Kidney (tissue), 14 donors: ENCODE data around the gene TMEM97. TPM values are rescaled to one million over a fixed set of nuclear protein-coding genes. Genes with fewer than 3 reads are reported as not detected.
"Not testable (repeated sequence)": the region's sequence is repeated elsewhere in the genome, so short reads cannot be mapped to it uniquely, and the experiment has no call there.

Experiments used
- DNase-seq, 5 donors: peaks; one replicate each; pipeline ENCODE4 v3.0.0-alpha.2; 2013 to 2020
- FAIRE-seq: peaks from 2 replicates; lab custom pipeline; 2012; peaks lifted over from hg19 to GRCh38; lab: Jason Lieb, UNC
- H3K27ac ChIP-seq, 2 donors: one replicate each; pipeline ENCODE4 v1.7.0; 2013; ENCODE audit warnings: low read depth in 2 of 2, low read length in 2 of 2, inconsistent platforms in 1 of 2
- H3K27me3 ChIP-seq: one replicate; pipeline ENCODE4 v1.7.1; 2013; ENCODE audit warnings: low read length, inconsistent platforms; ENCODE audit not compliant: control insufficient read depth, insufficient read depth
- H3K36me3 ChIP-seq, 3 donors: one replicate each; pipeline versions ENCODE4 v1.7.0 to v1.7.1; 2013; ENCODE audit warnings: low read length in 3 of 3, control low read depth in 1 of 3, inconsistent platforms in 1 of 3; ENCODE audit not compliant: insufficient read depth in 3 of 3, control insufficient read depth in 2 of 3
- H3K4me1 ChIP-seq, 3 donors: one replicate each; pipeline versions ENCODE4 v1.7.0 to v1.7.1; 2013; ENCODE audit warnings: low read length in 3 of 3, inconsistent platforms in 1 of 3, low read depth in 1 of 3; ENCODE audit not compliant: control insufficient read depth in 2 of 3, insufficient read depth in 2 of 3
- H3K4me3 ChIP-seq, 3 donors: one replicate each; pipeline versions ENCODE4 v1.7.0 to v1.8.1; 2013; ENCODE audit warnings: low read length in 3 of 3, control low read depth in 1 of 3, inconsistent platforms in 1 of 3
- H3K9ac ChIP-seq, 3 donors: one replicate each; pipeline versions ENCODE4 v1.7.0 to v1.7.1; 2013; ENCODE audit warnings: low read length in 3 of 3, control low read depth in 1 of 3, inconsistent platforms in 1 of 3
- H3K9me3 ChIP-seq, 3 donors: one replicate each; pipeline versions ENCODE4 v1.7.0 to v1.7.1; 2013; ENCODE audit warnings: low read length in 3 of 3, control low read depth in 1 of 3, inconsistent platforms in 1 of 3; ENCODE audit not compliant: control insufficient read depth in 2 of 3, insufficient read depth in 1 of 3
- CTCF ChIP-seq: IDR thresholded peaks from 3 replicates; pipeline ENCODE4 v1.5.1; 2012; ENCODE audit warnings: mild to moderate bottlenecking, moderate library complexity, borderline replicate concordance; ENCODE audit not compliant: insufficient read depth; ENCODE audit errors: extremely low read depth
- intact Hi-C: fragments of 100-400 bp; cut with DNase I; formaldehyde crosslinking; loops from one replicate; pipeline ENCODE4 v1.11.1; 2022
- polyA plus RNA-seq: library from polyadenylated mRNA; stranded (reverse); fragments of 350-450 nt; fragmentation: Illumina TruSeq; extraction: RNeasy Lipid Tissue Mini Kit (QIAGEN cat#74804); gene quantifications from one replicate; pipeline ENCODE4 v1.2.3, GENCODE V29; 2014; ENCODE audit warnings: low read depth, low replicate concordance; ENCODE audit not compliant: insufficient read depth
- total RNA-seq: library from RNA; stranded (reverse); fragmentation: NEBNext Ultra II Directional; extraction: Animal tissue kit (Norgen Biotek cat#: 25700); gene quantifications from one replicate; pipeline ENCODE4 v1.2.1, GENCODE V29; 2021
- donor health status: control.
- donor health status: control.
- donor health status: control.
- donor health status: control.
- donor health status: control.
- donor health status: DM: yes; HTN: yes; CAD: no.
- donor health status: Normal renal cell carcinoma (clear cell type).

TMEM97 gene
- total and polyA plus RNA-seq, 2 donors from 2014 or later: 10.2 to 11.6 TPM

GRCh38 chr17:28285965-28286364 lies 33.0 kb upstream of the TMEM97 start:
- no peaks in the 10 kb centered on the region for H3K9me3 ChIP-seq
- no peak overlapping the region for H3K27ac ChIP-seq
- TF ChIP-seq CTCF: no peak
- no peaks in the 10 kb centered on the region for H3K4me1 ChIP-seq
- H3K27me3 ChIP-seq: no peaks in the 10 kb centered on the region
- DNase-seq (no peak), FAIRE-seq (no peak)
- no peak overlapping the region for H3K9ac ChIP-seq
- no peaks in the 10 kb centered on the region for H3K36me3 ChIP-seq
- H3K4me3 ChIP-seq: no peak overlapping the region
- intact Hi-C loops: no loop called here

- intact Hi-C loops: no loop called here
- Histone ChIP-seq H3K4me1 (no peaks in the 10 kb centered on the region), H3K9ac (no peak overlapping the region), H3K27ac (no peak overlapping the region), H3K27me3 (no peaks in the 10 kb centered on the region), H3K36me3 (no peaks in the 10 kb centered on the region), H3K9me3 (no peaks in the 10 kb centered on the region), H3K4me3 (no peak overlapping the region)
- DNase-seq (no peak), FAIRE-seq (no peak)
- no peak for TF ChIP-seq CTCF
These were observed 28.3 kb upstream of the TMEM97 start for GRCh38 chr17:28290703-28291102.

- no peak for TF ChIP-seq CTCF
- H3K27ac ChIP-seq: no peak overlapping the region
- H3K4me1 ChIP-seq: no peaks in the 10 kb centered on the region
- no peak for FAIRE-seq
- H3K9me3 ChIP-seq: no peaks in the 10 kb centered on the region
- no peak overlapping the region for H3K4me3 ChIP-seq
- no peak overlapping the region for H3K9ac ChIP-seq
- intact Hi-C loops: no loop called here
- no peak for DNase-seq
- H3K27me3 ChIP-seq: no peaks in the 10 kb centered on the region
- no peaks in the 10 kb centered on the region for H3K36me3 ChIP-seq
These were observed 27.1 kb upstream of the TMEM97 start for GRCh38 chr17:28291780-28292330.

GRCh38 chr17:28292878-28293277 lies 26.1 kb upstream of the TMEM97 start:
- H3K36me3 ChIP-seq, H3K27me3 ChIP-seq, FAIRE-seq, DNase-seq, intact Hi-C loops, H3K27ac ChIP-seq, H3K4me1 ChIP-seq, H3K9ac ChIP-seq, H3K9me3 ChIP-seq, H3K4me3 ChIP-seq: not testable (repeated sequence)
